ENCODE results near the gene PHYKPL. TPM values are rescaled to one million over a fixed set of nuclear protein-coding genes. Genes with fewer than 3 reads are reported as not detected.
A peak's percentile ranks its signal among the peaks of the same experiment; 100 is the strongest.

The PHYKPL gene
- polyA plus RNA-seq, 1 experiment = 48.5 TPM

DNA sequence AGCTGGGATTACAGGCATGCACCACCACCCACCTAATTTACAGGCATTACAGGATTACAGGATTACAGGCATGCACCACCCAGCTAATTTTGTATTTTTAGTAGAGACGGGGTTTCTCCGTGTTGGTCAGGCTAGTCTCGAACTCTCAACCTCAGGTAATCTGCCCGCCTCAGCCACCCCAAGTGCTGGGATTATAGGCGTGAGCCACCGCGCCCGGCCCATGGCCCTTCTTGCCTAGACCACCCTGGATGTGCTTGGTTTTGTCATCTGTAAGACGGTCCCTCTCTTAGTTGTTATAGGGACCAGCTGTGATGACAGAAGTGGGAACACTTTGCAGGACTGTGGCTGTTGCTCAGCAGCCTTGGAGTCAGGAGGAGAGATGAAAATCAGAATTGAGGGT lies 3.5 kb upstream of the PHYKPL start:
- POLR2A ChIA-PET = no interaction called here

DNA sequence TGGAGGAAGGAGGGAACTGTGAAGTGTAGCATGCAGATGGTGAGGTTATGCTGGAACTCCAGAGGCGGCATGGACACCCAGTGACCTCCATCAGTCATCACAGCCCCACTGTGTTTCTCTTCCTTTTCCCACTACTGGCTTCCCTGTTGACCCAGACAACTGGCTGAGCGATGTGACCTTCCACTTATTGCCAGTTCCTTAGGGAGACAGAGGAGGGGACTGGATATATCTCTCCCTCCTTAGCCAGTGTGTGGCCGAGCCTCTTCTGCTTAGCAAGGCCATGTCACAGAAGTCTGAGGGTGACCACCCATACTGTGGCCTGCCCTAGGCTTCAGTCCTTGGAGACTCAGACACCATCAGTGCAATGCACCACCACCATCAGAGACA lies 3.0 kb upstream of the PHYKPL start:
- CTCF ChIA-PET = interaction anchor here (1.0 to 1.3 kb wide), 5 partner anchors 21 to 315 kb away, joined by 4 to 9 read pairs (median 4); partner anchors contain the start of gene HNRNPAB
- no peaks in the 10 kb centered on the region for H3K27me3 ChIP-seq (ENCODE audit: control insufficient read depth, insufficient read depth, low read length)
- no peak overlapping the region for H3K4me3 ChIP-seq (ENCODE audit: low read depth, low read length)
- no peak for TF ChIP-seq CTCF (IDR thresholded peaks at IDR 0.05; ENCODE audit: insufficient read depth, low read depth, low read length)
- no peaks in the 10 kb centered on the region for H3K36me3 ChIP-seq (ENCODE audit: control insufficient read depth, insufficient read depth, low read length)
- POLR2A ChIA-PET = no interaction called here
- DNase-seq (ENCODE audit: low read depth) = no peak

More for the DNA sequence above, 3.5 kb upstream of the PHYKPL start:
- Histone ChIP-seq H3K4me3 (ENCODE audit: low read depth, low read length) (no peak overlapping the region), H3K27me3 (ENCODE audit: control insufficient read depth, insufficient read depth, low read length) (no peaks in the 10 kb centered on the region), H3K36me3 (ENCODE audit: control insufficient read depth, insufficient read depth, low read length) (no peaks in the 10 kb centered on the region)
- DNase-seq (ENCODE audit: low read depth) = no peak
- CTCF ChIA-PET = no interaction called here
- TF ChIP-seq CTCF (IDR thresholded peaks at IDR 0.05; ENCODE audit: insufficient read depth, low read depth, low read length) = no peak

DNA sequence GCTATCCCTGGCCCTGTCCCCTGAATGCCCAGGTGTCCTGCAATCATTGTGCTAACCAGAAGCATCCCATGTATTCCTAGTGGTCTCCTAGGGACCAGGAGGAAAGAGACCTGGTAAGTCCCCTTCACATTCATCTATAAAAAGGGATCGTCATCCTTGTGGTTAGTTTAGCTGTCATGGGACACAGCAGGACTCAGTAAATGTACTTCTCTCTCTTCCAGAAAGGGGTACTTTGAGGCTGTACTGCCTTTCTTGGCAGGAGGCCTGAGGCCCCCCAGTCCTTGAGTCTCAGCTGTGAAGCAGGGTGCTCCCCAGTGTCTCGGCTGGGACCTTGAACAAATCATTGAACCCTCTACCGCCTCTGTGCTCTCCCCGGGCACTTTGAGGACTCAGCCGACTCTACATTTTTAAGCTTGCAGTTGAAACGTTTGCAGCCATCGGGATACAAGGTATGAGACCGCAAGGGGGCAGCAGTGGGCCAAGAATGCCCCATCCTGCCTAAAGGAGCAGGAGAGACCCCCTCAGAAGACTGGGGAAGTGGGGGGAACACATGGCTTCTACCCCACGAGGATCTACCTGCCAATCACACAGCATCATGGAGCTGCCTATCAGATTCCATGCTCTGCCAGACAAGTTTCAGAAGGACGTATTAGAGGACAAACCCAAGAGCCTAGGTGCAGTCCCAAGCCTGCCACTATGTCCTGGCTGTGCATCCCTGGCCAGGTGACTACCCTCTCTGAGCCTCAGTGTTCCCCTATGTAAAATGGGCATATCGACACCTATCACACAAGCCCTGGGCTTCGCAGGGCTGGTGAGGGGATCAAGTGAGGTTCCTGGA lies 2.4 kb upstream of the PHYKPL start:
- H3K4me3 ChIP-seq (ENCODE audit: low read depth, low read length) = no peak overlapping the region
- POLR2A ChIA-PET = no interaction called here
- DNase-seq (ENCODE audit: low read depth) = no peak
- H3K27me3 ChIP-seq (ENCODE audit: control insufficient read depth, insufficient read depth, low read length) = no peaks in the 10 kb centered on the region
- peak; percentile 80 for TF ChIP-seq CTCF (IDR thresholded peaks at IDR 0.05; ENCODE audit: insufficient read depth, low read depth, low read length)
- CTCF ChIA-PET = interaction anchor here (0.6 to 1.3 kb wide), 11 partner anchors 9 to 844 kb away, joined by 3 to 9 read pairs (median 4); partner anchors contain the start of gene HNRNPAB
- H3K36me3 ChIP-seq (ENCODE audit: control insufficient read depth, insufficient read depth, low read length) = peaks cover under 1% of the 10 kb centered on the region; the same call in 1 of the 2 replicates

- peaks cover 3% of the 10 kb centered on the region; the same call in 1 of the 2 replicates for H3K36me3 ChIP-seq (ENCODE audit: control insufficient read depth, insufficient read depth, low read length)
- ChIA-PET POLR2A (no interaction called here), CTCF (interaction anchor here (0.6 to 1.3 kb wide), 12 partner anchors 10 to 845 kb away, joined by 3 to 9 read pairs (median 4); partner anchors contain the start of gene HNRNPAB)
- no peak for TF ChIP-seq CTCF (IDR thresholded peaks at IDR 0.05; ENCODE audit: insufficient read depth, low read depth, low read length)
- no peaks in the 10 kb centered on the region for H3K27me3 ChIP-seq (ENCODE audit: control insufficient read depth, insufficient read depth, low read length)
- no peak overlapping the region for H3K4me3 ChIP-seq (ENCODE audit: low read depth, low read length)
- DNase-seq (ENCODE audit: low read depth) = no peak
Observed at GRCh38 chr5:178234121-178234749, 1.6 kb upstream of the PHYKPL start.

DNA sequence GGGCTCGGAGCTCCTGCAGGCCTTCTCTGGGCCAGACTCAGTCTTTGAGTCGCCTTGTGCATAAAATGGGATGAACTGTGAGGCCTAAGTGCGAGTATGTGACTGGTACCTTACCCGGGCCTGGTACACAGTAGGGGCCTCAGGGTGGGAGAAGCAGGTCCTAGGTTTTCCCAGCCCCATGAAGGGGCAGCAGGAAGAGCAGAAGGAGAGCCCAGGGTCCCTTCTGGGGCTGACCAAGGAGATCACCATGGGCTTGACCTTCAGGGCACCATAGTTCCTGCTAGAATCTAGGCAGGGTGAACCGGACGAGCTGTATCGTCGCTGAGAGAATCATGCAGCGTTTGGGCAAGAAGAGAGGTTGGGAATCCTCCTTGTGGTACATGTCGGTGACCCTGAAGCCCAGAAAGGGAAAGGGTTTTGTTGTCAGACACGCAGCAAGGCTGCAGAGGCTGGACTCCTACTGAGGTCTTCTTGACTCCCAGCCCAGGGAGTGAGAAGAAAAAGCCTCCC lies 373 bp upstream of the PHYKPL start:
- no peak for TF ChIP-seq CTCF (IDR thresholded peaks at IDR 0.05; ENCODE audit: insufficient read depth, low read depth, low read length)
- Histone ChIP-seq H3K27me3 (ENCODE audit: control insufficient read depth, insufficient read depth, low read length) (no peaks in the 10 kb centered on the region), H3K36me3 (ENCODE audit: control insufficient read depth, insufficient read depth, low read length) (peaks cover 8% of the 10 kb centered on the region), H3K4me3 (ENCODE audit: low read depth, low read length) (peak overlapping the region; percentile 77)
- no peak for DNase-seq (ENCODE audit: low read depth)
- CTCF ChIA-PET = no interaction called here
- POLR2A ChIA-PET = no interaction called here
